ENCODE measurements around the gene FGD3. TPM values are rescaled to one million over a fixed set of nuclear protein-coding genes. Genes with fewer than 3 reads are reported as not detected.

The FGD3 gene
- total and polyA plus RNA-seq, 2 of the 8 experiments (the other 6 are each of a cell fraction or from before 2014, with no cell fraction given): 1.4 to 1.9 TPM

- TF ChIP-seq CHD7 (IDR thresholded peaks at IDR 0.05; ENCODE audit: insufficient replicate concordance, low read length): no peak
- no peak for TF ChIP-seq SP1 (IDR thresholded peaks at IDR 0.05; ENCODE audit: low read depth, low read length)
- TF ChIP-seq BACH1 (IDR thresholded peaks at IDR 0.05; ENCODE audit: low read length): no peak
- no peak for TF ChIP-seq RBBP5 (IDR thresholded peaks at IDR 0.05; ENCODE audit: borderline replicate concordance, low read depth, low read length)
These were observed 63.8 kb downstream of the FGD3 start (continued) for GRCh38 chr9:93011114-93011513.

Data from H1 (cell line).